Skeletal muscle tissue (tissue), 2 donors: ENCODE measurements around the gene AK5. TPM values are rescaled to one million over a fixed set of nuclear protein-coding genes. Genes with fewer than 3 reads are reported as not detected.

Source experiments
- small RNA-seq: library from RNA; depleted of rRNA; stranded (forward); fragments of <200 nt; gene quantifications from one replicate; pipeline ENCODE3, GENCODE V24; 2014
- total RNA-seq: library from RNA; depleted of rRNA; stranded (reverse); fragments of >200 nt; gene quantifications from one replicate; pipeline ENCODE4 v1.2.3, GENCODE V29; 2014

AK5 gene
- total RNA-seq, 1 donor from 2014 or later = 11.5 TPM

Small RNA genes within 50 kb of the gene (small RNA-seq; reads per million reads assigned to genes)
- gene RNU7-8P = not detected

Other genes with a start within 250 kb of the AK5 start
- gene PIGK, start 62.6 kb upstream of the AK5 start, total RNA-seq = 17.7 TPM